ENCODE data around the gene NADK. TPM values are rescaled to one million over a fixed set of nuclear protein-coding genes. Genes with fewer than 3 reads are reported as not detected.

Gene NADK
- total and polyA plus RNA-seq, 2 of the 13 experiments (the other 11 are each of a cell fraction or from before 2014, with no cell fraction given): 56.6 to 60.1 TPM

DNA sequence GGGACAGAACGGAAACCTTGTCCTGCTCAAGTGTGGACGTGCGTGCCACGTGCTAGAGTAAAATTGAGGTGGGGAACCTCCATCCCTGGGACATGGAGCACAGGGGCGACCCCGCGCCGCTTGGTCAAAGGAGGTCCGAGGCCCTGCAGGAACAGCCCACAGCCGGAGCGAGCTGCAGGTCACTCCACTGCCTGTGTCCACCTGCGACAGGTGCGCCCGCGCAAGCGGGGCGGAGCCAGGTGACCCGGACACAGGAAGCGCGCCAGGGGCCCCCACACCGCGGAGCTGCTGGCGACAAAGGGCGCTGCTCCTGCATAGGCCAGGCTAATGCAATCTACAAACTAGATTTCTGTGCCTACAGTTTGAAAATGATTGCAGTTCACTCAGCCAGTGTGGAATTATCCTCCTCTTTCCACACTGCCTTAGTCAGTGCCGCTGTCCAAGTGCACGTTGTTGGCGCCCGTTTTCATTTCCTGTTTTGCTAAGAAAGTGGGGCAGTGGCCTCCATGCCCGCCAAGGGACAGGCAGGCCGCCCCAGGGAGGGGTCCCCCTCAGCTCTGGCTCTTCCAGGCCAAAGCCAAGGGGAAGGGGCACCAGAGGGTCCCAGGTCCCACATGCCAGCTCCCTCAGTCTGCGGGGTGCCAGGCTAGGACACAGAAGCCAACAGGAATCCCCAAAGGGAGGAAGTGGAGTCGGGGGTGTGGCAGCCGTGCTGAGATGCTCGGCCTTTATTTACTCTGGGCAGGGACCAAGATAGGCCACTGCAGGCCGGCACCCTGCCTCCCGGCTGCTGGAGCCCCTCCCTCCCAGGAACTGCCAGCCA is 4.3 kb upstream of the NADK start (continued):
- TF ChIP-seq RFX5 (IDR thresholded peaks at IDR 0.05; ENCODE audit: low read depth, low read length) (no peak), ATF7-NPFF (CRISPR knock-in tag; IDR thresholded peaks at IDR 0.05; ENCODE audit: low read depth) (no peak), ZMAT3 (CRISPR knock-in tag; conservative IDR thresholded peaks at IDR 0.05) (no peak), NFIB (CRISPR knock-in tag; IDR thresholded peaks at IDR 0.05; ENCODE audit: borderline replicate concordance) (no peak), CHCHD3 (CRISPR knock-in tag; IDR thresholded peaks at IDR 0.05) (no peak), TOE1 (CRISPR knock-in tag; IDR thresholded peaks at IDR 0.05) (no peak), MXD4 (CRISPR knock-in tag; IDR thresholded peaks at IDR 0.05) (peak; percentile 79; the same call in 1 of the 2 replicates), REST (IDR thresholded peaks at IDR 0.05; ENCODE audit: borderline replicate concordance in 1 of 2, low read depth in 1 of 2, low read length in 2 of 2) (no peak), TEAD2 (CRISPR knock-in tag; IDR thresholded peaks at IDR 0.05) (no peak), ZNF546 (CRISPR knock-in tag; conservative IDR thresholded peaks at IDR 0.05) (peak; percentile 75; the same call in 1 of the 2 replicates), ZNF766 (CRISPR knock-in tag; IDR thresholded peaks at IDR 0.05; ENCODE audit: borderline replicate concordance) (0 out of 2 replicates have a peak, but pooled peaks have one; percentile 36), THAP9 (CRISPR knock-in tag; IDR thresholded peaks at IDR 0.05; ENCODE audit: borderline replicate concordance) (no peak; the same call in 1 of the 2 replicates), ZBTB3 (CRISPR knock-in tag; IDR thresholded peaks at IDR 0.05; ENCODE audit: borderline replicate concordance, low read depth) (no peak), HNF1A (IDR thresholded peaks at IDR 0.05; ENCODE audit: low read depth) (no peak), HNF1A (CRISPR knock-in tag; IDR thresholded peaks at IDR 0.05; ENCODE audit: borderline replicate concordance) (no peak)
- TF ChIP-seq, protein P1, sequence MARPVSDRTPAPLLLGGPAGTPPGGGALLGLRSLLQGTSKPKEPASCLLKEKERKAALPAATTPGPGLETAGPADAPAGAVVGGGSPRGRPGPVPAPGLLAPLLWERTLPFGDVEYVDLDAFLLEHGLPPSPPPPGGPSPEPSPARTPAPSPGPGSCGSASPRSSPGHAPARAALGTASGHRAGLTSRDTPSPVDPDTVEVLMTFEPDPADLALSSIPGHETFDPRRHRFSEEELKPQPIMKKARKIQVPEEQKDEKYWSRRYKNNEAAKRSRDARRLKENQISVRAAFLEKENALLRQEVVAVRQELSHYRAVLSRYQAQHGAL (CRISPR knock-in tag; IDR thresholded peaks at IDR 0.05; ENCODE audit: not compliant biosample characterization): no peak

Data from HepG2 (cell line).